NCI-H1417 (cell line): Measurements from ENCODE around the gene GDF15.

Experiments
- DNase-seq, 3 experiments: peaks; one replicate each; lab custom pipeline; 2025; lab: John Stamatoyannopoulos, UW

The GDF15 gene

DNA sequence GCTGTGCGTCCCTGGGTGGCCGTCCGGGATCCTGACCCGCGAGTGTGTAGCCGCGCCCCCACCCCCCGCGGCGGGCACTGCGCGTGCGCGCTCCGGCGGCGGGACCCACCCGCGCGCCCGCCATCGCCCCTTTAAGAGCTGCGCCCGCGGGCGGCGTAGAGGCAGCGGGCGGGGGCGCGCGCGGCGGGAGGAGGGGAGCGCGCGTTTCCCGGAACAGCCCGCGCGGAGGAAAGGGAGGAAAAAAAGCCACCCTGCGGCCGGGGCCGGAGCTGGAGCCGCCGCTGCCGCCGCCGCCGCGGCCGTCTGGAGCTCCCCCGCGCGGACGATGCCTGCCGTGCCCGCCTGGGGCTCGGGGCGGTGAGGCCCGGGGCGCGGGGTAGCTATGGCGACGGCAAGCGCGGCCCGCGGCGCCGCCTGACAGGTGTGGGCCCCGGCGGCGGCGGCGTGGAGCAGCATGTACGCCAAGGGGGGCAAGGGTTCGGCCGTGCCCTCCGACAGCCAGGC, 33.3 kb downstream of the GDF15 start, which contains the start of gene SSBP4:
Gene SSBP4, plus strand, starts transcription at position 204 of the 504 bp plus-strand sequence. Its CDS starts 251 bp downstream, at position 455.
- DNase-seq: peak; percentile 75 to 88 (median 87)

- peak; percentile 31 to 55 (median 49) for DNase-seq
Measured at GRCh38 chr19:18419699-18420460, 33.9 kb downstream of the GDF15 start.

DNA sequence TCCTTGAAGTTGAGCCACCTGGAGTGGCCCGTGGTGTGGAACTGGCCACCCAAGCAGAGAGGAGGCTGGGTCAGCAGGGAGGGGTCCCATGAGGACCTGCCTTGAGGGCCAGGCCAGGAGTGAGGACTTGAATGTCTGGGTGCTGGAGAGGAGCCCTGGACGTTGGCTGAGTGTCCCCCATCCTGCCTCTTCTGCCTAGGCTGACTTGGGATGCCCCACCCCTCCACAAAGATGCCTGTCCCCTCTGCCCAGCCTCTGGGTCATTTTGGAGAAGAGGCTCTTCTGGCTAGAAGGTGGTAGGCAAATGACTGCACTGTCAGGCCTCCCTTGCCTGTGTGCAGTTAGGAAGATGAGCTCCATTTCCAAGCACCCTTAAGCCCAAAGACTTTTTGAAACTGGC, 35.0 kb downstream of the GDF15 start:
- no peak for DNase-seq

DNA sequence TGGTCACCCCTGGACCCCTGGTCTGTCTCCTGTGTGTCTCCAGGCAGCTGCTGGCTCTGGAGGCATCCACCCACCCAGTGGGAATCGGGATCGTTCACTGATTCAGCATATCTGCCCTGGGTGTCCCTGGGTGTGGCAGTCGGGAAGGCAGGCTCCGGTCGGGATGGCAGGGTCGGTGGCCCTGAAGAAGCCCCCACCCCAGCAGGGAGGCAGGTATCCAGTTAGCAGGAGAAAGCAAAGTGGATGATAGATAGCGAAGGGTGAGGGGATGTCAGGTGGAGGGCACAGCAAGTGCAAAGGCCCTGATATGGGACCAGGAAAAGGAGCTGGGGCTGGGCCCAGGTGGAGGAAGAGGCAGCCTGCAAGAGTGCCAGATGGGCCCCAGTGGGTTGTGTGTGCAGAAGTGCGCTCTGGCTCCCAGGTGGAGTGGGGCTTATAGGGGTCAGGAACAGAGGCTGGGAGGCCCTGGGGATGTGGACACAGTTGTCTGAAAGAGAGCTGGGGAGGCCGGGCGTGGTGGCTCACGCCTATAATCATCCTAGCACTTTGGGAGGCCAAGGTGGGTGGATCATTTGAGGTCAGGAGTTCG, 35.5 kb downstream of the GDF15 start:
- no peak for DNase-seq

DNA sequence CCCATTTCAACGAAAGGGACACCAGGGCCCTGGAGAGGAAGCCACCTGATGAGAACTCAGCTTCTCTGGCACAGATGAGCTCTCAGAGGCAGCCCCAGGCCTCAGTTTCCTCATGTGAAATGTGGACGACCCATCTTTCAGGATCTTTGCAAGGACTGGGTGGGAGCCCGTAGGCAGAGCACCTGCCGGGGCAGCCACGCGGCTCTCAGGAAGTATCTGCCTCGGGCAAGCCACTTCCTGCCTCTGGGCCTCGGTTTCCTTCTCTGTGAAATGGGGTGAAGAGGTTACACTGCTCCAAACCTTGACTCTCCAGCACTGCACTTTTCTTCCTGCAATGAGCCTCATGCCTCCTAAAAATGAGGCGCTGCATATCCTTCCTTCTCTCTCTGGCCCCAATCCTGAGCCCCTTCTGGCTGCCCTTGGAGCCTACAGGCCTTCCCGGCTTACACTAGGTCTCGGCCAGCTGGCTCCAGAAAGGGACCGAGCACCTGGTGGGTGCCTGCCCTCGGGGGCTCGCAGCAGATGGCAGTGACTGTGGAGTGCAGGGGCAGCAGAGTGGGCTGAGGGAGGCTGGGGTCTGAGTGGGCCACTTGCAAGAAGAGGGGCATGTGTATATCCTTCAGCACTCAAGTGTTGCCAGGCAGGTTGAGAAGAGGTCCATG, 36.7 kb downstream of the GDF15 start:
- DNase-seq: no peak

- peak in 1 of 3 experiments; percentile 23 for DNase-seq
Measured at GRCh38 chr19:18423258-18424020, 37.5 kb downstream of the GDF15 start.

DNA sequence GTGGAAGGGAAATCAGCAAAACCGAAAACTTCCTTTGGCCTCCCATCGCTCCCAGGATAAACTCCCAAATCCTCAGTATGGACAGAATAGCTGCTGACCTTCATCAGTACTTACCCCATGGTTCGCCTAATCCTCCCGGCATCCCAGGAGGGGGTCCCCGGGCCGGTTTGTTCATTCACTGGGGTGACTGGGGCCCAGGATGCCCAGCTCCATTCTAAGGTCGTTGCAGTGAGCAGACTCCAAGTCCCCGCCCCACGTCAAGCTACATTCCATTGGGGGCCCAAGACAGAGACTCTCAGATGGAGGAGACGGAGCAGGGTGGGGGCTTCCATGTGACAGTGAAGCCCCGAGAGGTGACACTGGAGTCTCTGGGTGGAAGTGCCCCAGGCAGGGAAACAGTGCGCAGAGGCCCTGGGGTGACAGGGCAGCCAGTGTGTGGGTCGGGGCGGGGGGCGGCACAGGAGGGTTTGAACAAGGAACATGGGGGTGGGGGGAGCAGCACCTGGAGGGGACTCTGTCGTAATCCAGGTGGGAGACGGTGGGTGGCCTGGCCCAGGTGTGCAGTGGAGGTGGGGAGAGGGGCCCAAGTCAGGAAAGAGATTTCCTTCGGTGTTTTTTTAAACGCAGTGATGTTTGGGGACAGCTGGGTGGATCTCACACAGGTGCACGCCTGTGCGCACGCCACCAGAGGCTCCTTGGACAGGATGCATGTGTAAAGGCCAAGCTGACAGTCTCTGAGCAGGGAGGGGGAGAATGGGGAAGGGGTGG, 38.3 kb downstream of the GDF15 start:
- no peak for DNase-seq

- no peak for DNase-seq
Measured at GRCh38 chr19:18424890-18425514, 39.0 kb downstream of the GDF15 start.

DNA sequence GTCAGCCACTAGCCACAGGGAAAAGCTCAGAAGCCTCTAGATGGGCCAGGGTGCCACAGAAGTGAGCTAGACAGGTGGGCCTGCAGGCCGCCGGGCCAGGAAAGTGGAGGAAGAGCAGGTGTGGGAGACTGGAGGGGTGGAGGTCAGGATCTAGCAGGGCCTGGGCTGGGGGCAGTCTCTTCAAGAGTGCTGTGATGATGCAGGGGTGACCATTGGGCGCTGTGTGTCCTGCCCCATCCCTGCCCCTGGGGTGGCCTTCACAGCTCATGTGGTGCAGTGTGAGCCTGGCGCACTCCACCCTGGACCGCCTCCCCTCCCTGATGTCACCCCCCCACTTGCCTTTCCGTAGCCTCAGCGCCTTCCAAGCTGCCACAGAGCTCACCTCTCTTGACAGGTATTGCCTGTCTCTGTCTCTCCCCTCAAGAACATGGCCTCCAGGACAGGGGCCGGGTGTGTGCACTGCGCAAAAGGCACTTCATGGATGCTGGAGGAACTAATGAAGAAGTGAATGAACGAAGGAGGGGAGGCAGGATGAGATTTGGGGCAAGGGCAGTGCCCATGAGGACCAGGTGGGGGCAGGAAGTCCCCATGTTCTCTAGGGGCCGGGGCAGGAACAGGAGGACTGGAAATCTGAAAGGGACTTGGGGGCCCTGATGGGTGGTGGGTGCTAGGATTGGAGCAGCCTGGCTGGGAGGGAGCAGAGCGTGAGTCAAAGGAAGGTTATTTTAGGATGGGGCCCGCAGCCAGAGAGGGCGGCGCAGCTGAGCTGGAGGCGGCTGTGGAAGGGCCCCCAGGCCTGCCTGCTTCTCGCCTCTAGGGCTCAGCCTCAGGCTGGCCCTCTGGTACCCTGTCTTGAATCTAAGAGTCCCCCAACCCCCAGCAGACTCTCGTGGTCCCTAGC, 39.8 kb downstream of the GDF15 start:
- no peak for DNase-seq

- DNase-seq: no peak
Measured at GRCh38 chr19:18426416-18426767, 40.4 kb downstream of the GDF15 start.

DNA sequence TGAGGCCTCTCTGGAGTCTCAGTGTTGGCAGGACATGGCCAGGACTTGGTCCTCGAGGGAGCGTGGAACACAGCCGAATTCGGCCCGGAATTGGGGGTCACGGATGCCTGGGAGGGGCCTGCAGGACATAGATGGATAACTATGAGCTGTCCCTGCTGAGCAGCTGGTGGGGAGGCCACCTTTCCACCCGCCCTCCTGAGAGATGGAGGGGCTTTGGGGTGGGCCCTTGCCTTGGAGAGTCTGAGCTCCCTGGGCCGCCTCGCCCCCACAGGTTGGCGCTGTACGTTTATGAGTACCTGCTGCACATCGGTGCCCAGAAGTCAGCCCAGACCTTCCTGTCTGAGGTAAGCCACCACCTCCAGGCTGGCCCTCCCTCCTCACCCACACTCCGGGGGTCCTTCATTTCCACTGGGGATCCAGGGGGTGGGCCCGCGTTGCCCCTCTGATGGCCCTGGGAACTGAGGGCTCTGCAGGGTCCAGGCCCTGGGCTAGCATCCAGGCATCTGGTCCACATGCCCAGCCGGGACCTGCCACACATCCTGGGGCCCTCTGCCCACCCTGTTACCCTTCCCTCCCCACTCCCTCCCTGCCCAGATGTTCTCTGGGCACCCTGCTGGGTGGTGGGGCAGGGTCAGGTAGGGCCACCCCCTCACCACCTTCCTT, 41.3 kb downstream of the GDF15 start:
- DNase-seq: no peak

- DNase-seq: no peak
Measured at GRCh38 chr19:18427743-18428113, 41.8 kb downstream of the GDF15 start.

GRCh38 chr19:18428173-18428786, 42.3 kb downstream of the GDF15 start:
- DNase-seq: no peak

GRCh38 chr19:18428787-18429674, 43.1 kb downstream of the GDF15 start:
- DNase-seq: peak; percentile 82 to 98 (median 97)

GRCh38 chr19:18429717-18430416, 43.9 kb downstream of the GDF15 start:
- DNase-seq: no peak

- no peak for DNase-seq
Measured at GRCh38 chr19:18430417-18431144, 44.6 kb downstream of the GDF15 start.
